SK-MEL-5 (cell line): Measurements from ENCODE around the gene CHST14. TPM values are rescaled to one million over a fixed set of nuclear protein-coding genes. Genes with fewer than 3 reads are reported as not detected.
"Not testable (repeated sequence)": the region's sequence is repeated elsewhere in the genome, so short reads cannot be mapped to it uniquely, and the experiment has no call there.

Source experiments
- DNase-seq: peaks from one replicate; pipeline ENCODE4 v3.0.0-alpha.2; 2016; ENCODE audit warnings: low read depth, low spot score
- in situ Hi-C: cut with HindIII; loops from 2 replicates; pipeline ENCODE4 v1.10.0; 2016; ENCODE audit warnings: low sequenced_read_pairs, high pct_unique_total_duplicates, low pct_unique_long_range_greater_than_20kb
- total RNA-seq: library from RNA; depleted of rRNA; stranded (reverse); fragments of >200 nt; shearing (Covaris generic); gene quantifications from 2 replicates; pipeline ENCODE4 v1.2.3, GENCODE V29; 2014

CHST14 gene
- total RNA-seq, 1 experiment from 2014 or later: 16.4 TPM

DNA sequence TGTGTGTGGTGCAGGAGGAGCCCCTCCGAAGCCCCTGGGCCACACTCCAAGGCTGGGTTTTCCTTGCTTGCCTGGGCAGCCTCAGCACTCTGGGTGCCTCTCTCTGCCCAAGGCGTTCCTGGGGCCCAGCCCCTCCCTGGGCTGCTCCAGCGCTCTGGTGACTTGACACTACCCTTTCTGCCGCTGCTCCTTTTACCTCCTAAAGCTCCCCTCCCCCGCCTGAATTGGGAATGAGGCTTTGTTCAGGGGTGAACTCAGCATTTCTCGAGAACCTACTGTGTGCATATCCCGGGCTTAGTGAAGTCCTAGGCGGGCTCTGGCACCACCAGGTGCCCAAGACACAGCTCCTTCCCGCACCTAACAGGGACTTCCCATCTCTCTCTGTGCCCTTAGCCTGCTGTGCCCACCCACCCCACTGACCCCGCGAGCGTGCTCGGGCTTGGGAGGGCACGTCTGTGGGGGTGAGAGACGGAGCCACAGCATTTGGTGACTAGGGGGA lies 31.3 kb upstream of the CHST14 start:
- no peak for DNase-seq
- in situ Hi-C loops: no loop called here

- DNase-seq: peak; percentile 22
- in situ Hi-C loops: no loop called here
Measured at GRCh38 chr15:40439960-40440742, 30.6 kb upstream of the CHST14 start.

DNA sequence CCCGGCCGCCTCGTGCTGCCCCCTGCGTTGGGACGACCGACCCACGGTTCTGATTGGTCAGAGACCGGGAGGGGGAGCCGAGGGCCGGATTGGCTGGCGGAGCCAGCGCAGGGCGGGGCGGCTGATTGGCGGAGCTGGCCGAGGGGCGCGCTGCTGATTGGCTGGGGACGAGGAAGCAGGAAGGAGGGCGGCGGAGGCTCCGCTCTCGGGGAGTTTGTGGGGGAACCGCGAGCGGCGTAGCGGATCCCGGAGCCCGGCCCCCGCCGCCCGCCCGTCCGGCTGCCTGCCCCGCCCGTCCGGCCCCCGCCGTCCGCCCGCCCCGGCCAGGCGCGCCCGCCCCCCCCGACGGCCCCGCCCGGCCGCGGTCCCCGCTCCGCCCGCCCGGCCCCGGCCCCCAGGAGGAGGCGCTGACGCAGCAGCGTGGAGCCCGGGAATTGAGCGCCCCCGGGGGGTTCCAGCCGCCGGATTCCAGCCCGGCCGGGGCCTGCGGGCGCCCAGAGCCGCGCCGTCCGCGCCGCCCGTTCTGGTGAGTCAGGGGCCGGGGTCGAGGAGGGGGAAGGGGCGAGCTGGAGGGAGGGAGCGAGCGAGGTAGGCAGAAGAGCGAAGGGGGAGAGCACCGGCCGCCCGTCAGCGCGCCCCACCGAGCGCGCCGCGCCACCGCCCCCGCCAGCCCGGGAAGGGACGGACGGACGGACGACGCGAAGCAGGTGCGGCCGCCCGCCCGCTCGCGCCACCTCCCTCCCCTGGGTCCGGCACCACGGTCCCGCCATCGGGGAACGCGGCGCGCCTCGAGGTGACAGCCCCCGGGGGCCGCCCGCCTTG lies 29.8 kb upstream of the CHST14 start, which contains the start of gene BAHD1:
Gene BAHD1, plus strand, starts transcription at position 211 of the 822 bp plus-strand sequence. CDS start 17,512 bp downstream, outside the sequence.
- in situ Hi-C loops: no loop called here

DNA sequence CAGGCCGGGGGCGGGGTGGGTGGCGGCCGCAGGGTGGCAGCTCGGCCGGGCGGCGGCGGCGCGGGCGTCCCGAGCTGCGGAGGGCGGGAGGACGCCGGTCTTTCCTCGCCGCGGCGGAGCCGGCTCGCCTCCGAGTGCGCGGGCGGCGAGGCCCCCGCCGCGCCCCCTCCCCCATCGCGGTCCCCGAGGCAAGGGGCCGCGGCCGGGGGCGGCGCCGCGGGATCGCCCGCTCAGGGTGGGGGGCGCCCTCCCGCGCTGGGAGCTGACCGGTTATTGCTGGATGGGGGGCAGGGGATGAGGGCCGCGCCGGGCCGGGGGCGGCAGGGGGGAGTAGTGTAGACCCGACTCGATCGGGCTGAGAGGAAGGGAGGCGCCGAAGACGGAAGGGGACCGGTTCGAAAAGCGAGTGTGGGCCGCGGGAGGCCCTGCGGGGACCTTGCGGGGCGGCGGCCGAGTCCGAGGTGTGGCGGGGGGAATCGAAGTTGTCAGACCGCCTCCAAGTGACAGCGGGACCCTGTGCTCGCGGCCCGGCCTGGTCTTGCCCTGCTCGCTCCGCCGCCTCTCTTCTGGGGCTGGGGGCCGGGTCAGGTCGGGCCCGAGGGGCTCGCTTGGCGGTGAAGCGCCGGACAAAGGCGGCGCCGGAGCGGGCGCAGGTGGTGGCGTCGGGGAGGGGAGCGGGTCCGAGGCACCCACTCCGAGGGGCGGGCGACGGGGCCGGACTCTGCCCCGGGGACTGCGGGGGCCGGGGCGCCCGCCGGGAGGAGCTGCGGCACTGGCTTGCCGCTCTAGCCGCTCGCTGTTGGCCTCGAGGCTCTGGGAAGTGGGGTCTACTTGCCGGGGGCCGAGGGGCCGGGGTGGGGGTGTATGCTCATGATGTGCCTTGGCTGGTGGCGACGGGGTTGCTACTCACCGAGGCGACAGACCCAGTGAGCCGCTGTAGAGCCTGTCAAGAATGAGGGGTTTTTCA lies 28.9 kb upstream of the CHST14 start:
- in situ Hi-C loops: no loop called here
- DNase-seq: no peak

More for the DNA sequence above, 29.8 kb upstream of the CHST14 start, which contains the start of gene BAHD1:
- peak; percentile 94 for DNase-seq

DNA sequence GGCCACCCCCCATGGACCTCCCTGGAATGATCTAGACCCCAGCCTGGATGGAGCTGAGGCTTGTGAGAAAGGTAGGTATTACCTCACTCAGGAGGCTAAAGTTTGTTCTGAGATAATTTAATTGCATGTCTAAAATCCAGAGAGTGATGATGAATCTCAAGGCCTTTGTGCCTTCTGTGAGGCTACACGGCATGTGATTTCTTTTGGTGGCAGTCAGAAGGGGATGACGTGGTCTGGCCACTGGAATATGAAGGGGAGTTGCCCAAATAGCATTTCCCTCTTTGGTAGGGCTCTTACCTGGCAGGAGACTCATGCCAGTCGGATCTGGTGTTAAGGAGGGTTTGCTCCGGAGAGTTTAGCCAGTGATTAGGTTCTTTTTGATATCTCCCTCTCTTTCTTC lies 27.5 kb upstream of the CHST14 start:
- no peak for DNase-seq
- in situ Hi-C loops: no loop called here

- DNase-seq: no peak
- in situ Hi-C loops: no loop called here
Measured at GRCh38 chr15:40443846-40444245, 26.9 kb upstream of the CHST14 start.

DNA sequence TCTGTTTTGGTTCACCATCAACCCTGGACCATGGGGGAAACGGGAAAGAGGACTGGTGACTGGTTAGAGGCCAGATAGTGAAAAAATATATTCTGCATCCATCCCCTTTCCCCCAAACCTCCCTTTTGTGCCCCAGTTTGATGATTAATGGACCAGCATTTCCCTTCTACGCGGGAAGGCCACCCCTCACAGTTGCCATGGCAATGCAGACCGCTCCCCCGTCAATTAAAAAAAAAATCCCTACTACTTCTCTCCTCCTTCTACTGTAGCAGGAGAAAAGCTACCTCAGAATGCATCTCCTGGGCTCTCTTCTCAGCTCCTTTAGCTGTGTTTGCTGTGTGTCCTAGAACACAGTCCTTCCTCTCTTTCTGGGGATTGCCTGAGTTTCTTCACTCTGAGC lies 26.0 kb upstream of the CHST14 start:
- in situ Hi-C loops: no loop called here

DNA sequence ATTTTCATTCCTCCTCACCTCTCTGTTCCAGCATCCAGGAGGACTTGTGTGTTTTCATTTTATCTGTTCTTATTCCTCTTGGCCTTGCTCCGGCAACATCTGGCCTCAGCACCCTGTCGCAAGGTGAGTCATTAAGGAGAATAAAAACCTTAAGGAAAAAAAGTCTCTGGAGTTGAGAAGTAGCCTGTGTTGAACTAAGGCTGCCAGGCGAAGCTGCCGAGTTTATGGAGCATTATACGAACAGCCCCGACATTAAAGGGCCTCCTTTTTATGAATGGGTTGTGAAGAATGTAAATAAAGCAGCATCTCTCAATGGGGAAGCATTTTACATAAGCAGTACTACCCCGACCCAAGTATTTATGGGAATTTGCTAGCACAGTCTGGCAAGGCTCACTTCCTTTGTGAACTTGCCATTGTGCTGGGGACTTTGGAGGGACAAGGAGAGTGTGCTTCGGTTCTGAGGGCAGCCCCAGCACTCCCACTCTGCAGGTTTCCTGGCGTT lies 25.3 kb upstream of the CHST14 start:
- in situ Hi-C loops: no loop called here
- DNase-seq: no peak

More for the DNA sequence above, 26.0 kb upstream of the CHST14 start:
- no peak for DNase-seq

DNA sequence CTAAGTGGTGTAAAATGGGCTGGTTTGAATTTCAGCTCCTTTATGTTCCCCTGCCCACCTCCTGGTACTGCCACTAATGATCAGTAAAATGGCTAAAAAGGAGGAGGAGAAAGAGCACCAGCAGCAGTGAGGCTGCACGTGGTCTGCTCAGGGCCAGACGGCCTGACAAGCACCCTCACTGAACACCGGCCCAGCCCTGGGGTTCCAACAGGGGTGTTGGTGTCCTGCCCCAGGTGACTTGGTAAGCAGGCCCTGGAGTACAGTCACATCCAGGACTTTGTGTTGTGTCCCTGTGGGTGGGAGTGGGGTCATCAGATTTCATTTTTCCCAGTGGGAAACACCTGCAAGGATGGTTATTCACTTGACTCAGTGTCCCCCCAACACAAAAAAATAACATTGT lies 24.6 kb upstream of the CHST14 start:
- in situ Hi-C loops: no loop called here
- DNase-seq: no peak

- DNase-seq: no peak
- in situ Hi-C loops: no loop called here
Measured at GRCh38 chr15:40448354-40448753, 22.4 kb upstream of the CHST14 start.

GRCh38 chr15:40449275-40449674 lies 21.5 kb upstream of the CHST14 start:
- in situ Hi-C loops: no loop called here
- no peak for DNase-seq

- DNase-seq: no peak
- in situ Hi-C loops: no loop called here
Measured at GRCh38 chr15:40450047-40450446, 20.7 kb upstream of the CHST14 start.

GRCh38 chr15:40451527-40452158 lies 19.1 kb upstream of the CHST14 start:
- in situ Hi-C loops: no loop called here
- DNase-seq: no peak

GRCh38 chr15:40452296-40453090 lies 18.3 kb upstream of the CHST14 start:
- in situ Hi-C loops: no loop called here
- no peak for DNase-seq

- in situ Hi-C loops, DNase-seq: not testable (repeated sequence)
Measured at GRCh38 chr15:40453941-40454340, 16.8 kb upstream of the CHST14 start.

- DNase-seq: peak; percentile 71
- in situ Hi-C loops: no loop called here
Measured at GRCh38 chr15:40454904-40455391, 15.8 kb upstream of the CHST14 start.
